ENCODE data around the gene DAND5. TPM values are rescaled to one million over a fixed set of nuclear protein-coding genes. Genes with fewer than 3 reads are reported as not detected.

DAND5 gene
- total RNA-seq, 1 donor from 2014 or later: 0.26 TPM

GRCh38 chr19:12992729-12993128 lies 23.4 kb downstream of the DAND5 start:
- DNase-seq (ENCODE audit: low spot score): no peak

- DNase-seq (ENCODE audit: low spot score): no peak
These were observed 24.2 kb downstream of the DAND5 start for GRCh38 chr19:12993562-12993961.

GRCh38 chr19:12994701-12995595 lies 25.6 kb downstream of the DAND5 start, which contains the start of gene NFIX:
NFIX (plus strand) TSS chr19:12995475; CDS start chr19:12995838, 363 bp downstream.
- peak; percentile 54 for DNase-seq (ENCODE audit: low spot score)

- DNase-seq (ENCODE audit: low spot score): no peak
These were observed 26.4 kb downstream of the DAND5 start for GRCh38 chr19:12995596-12996405.

- DNase-seq (ENCODE audit: low spot score): no peak
These were observed 27.2 kb downstream of the DAND5 start for GRCh38 chr19:12996406-12997094.

- no peak for DNase-seq (ENCODE audit: low spot score)
These were observed 28.0 kb downstream of the DAND5 start for GRCh38 chr19:12997179-12997966.

- no peak for DNase-seq (ENCODE audit: low spot score)
These were observed 28.9 kb downstream of the DAND5 start for GRCh38 chr19:12997967-12998940.

- DNase-seq (ENCODE audit: low spot score): no peak
These were observed 31.8 kb downstream of the DAND5 start for GRCh38 chr19:13001166-13001501.

- DNase-seq (ENCODE audit: low spot score): no peak
These were observed 32.3 kb downstream of the DAND5 start for GRCh38 chr19:13001502-13002165.

GRCh38 chr19:13002166-13002898 lies 33.0 kb downstream of the DAND5 start:
- DNase-seq (ENCODE audit: low spot score): peak; percentile 54

- DNase-seq (ENCODE audit: low spot score): no peak
These were observed 33.7 kb downstream of the DAND5 start for GRCh38 chr19:13003081-13003480.

GRCh38 chr19:13004273-13004672 lies 34.9 kb downstream of the DAND5 start:
- DNase-seq (ENCODE audit: low spot score): no peak

GRCh38 chr19:13005253-13005652 lies 35.9 kb downstream of the DAND5 start:
- DNase-seq (ENCODE audit: low spot score): no peak

GRCh38 chr19:13005861-13006370 lies 36.5 kb downstream of the DAND5 start:
- no peak for DNase-seq (ENCODE audit: low spot score)

GRCh38 chr19:13006431-13007281 lies 37.3 kb downstream of the DAND5 start:
- no peak for DNase-seq (ENCODE audit: low spot score)

GRCh38 chr19:13007292-13008045 lies 38.1 kb downstream of the DAND5 start:
- no peak for DNase-seq (ENCODE audit: low spot score)
